SK-N-SH (cell line): ENCODE measurements around the gene SLC13A4. TPM values are rescaled to one million over a fixed set of nuclear protein-coding genes. Genes with fewer than 3 reads are reported as not detected.
"Not testable (repeated sequence)": the region's sequence is repeated elsewhere in the genome, so short reads cannot be mapped to it uniquely, and the experiment has no call there.

Experiments
- CTCF ChIA-PET: fragments of 300-600, 350-600 bp; formaldehyde crosslinking; extraction: SDS; loops from one replicate; lab custom pipeline; 2021; lab: Yijun Ruan, JAX
- POLR2A ChIA-PET: fragments of 350-600 bp; sonication (Branson Sonifier 250); formaldehyde crosslinking; extraction: SDS; loops from one replicate; lab custom pipeline; 2020; ENCODE audit warnings: antibody characterized with exemption, inconsistent platforms; lab: Yijun Ruan, JAX
- DNase-seq: peaks from one replicate; pipeline ENCODE4 v3.0.0; 2012
- H2AFZ ChIP-seq: fragments of 200-600 bp; sonication (generic); 2 replicates; pipeline ENCODE4 v1.8.1; 2016; ENCODE audit warnings: antibody characterized with exemption, mild to moderate bottlenecking, low read depth
- H3F3A ChIP-seq: fragments of 200-600 bp; sonication (generic); replicated peaks from 2 replicates; pipeline ENCODE3; 2016; ENCODE audit warnings: antibody characterized with exemption, mild to moderate bottlenecking; ENCODE audit not compliant: insufficient read depth
- H3K27ac ChIP-seq, 2 experiments: fragments of 200-500 bp in 1 of 2; fragments of 200-600 bp in 1 of 2; sonication (Bioruptor generic) in 1 of 2; sonication (generic), shearing (Covaris generic) in 1 of 2; 2 replicates each; pipeline versions ENCODE4 v1.5.1 to v1.6.1; 2014 to 2016; ENCODE audit warnings: low read depth in 2 of 2, inconsistent platforms in 1 of 2, low read length in 1 of 2, mild to moderate bottlenecking in 1 of 2, mixed read lengths in 1 of 2
- H3K27me3 ChIP-seq: fragments of 200-600 bp; sonication (generic), shearing (Covaris generic); 2 replicates; pipeline ENCODE4 v1.6.1; 2016; ENCODE audit warnings: mixed run types; ENCODE audit not compliant: insufficient read depth
- H3K36me3 ChIP-seq, 2 experiments: fragments of 200-500 bp in 1 of 2; fragments of 200-600 bp in 1 of 2; sonication (Bioruptor generic) in 1 of 2; sonication (generic) in 1 of 2; replicated peaks in 1 of 2; 2 replicates each; pipeline versions ENCODE3 to v1.5.1; 2014 to 2016; ENCODE audit warnings: low read length in 1 of 2, mild to moderate bottlenecking in 1 of 2; ENCODE audit not compliant: insufficient read depth in 2 of 2, control insufficient read depth in 1 of 2
- H3K4me1 ChIP-seq, 2 experiments: fragments of 200-500 bp in 1 of 2; fragments of 200-600 bp in 1 of 2; sonication (Bioruptor generic) in 1 of 2; sonication (generic), shearing (Covaris generic) in 1 of 2; 2 replicates each; pipeline versions ENCODE4 v1.5.1 to v1.6.1; 2014 to 2016; ENCODE audit warnings: low read depth in 1 of 2, low read length in 1 of 2, mixed run types in 1 of 2; ENCODE audit not compliant: insufficient read depth in 2 of 2, control insufficient read depth in 1 of 2
- H3K4me2 ChIP-seq: fragments of 200-600 bp; sonication (generic), shearing (Covaris generic); 2 replicates; pipeline ENCODE4 v1.6.1; 2017; ENCODE audit warnings: mixed run types
- H3K4me3 ChIP-seq, 2 experiments: fragments of 200-500 bp in 1 of 2; fragments of 200-600 bp in 1 of 2; sonication (Bioruptor generic) in 1 of 2; sonication (generic), shearing (Covaris generic) in 1 of 2; 2 replicates each; pipeline versions ENCODE4 v1.5.1 to v1.8.1; 2014 to 2016; ENCODE audit warnings: low read depth in 2 of 2, inconsistent platforms in 1 of 2, low read length in 1 of 2, mild to moderate bottlenecking in 1 of 2, mixed read lengths in 1 of 2, moderate library complexity in 1 of 2
- H3K79me2 ChIP-seq: fragments of 200-600 bp; sonication (generic); 2 replicates; pipeline ENCODE4 v1.8.1; 2017; ENCODE audit warnings: mild to moderate bottlenecking; ENCODE audit not compliant: insufficient read depth
- H3K9ac ChIP-seq: fragments of 200-600 bp; sonication (generic); 2 replicates; pipeline ENCODE4 v1.6.1; 2017; ENCODE audit warnings: mixed run types
- H3K9me2 ChIP-seq: fragments of 200-600 bp; sonication (generic); 2 replicates; pipeline ENCODE4 v1.6.1; 2017; ENCODE audit warnings: mixed run types
- H3K9me3 ChIP-seq: fragments of 200-600 bp; sonication (generic); 2 replicates; pipeline ENCODE4 v1.6.1; 2017; ENCODE audit warnings: mixed run types, mild to moderate bottlenecking, moderate library complexity
- H4K20me1 ChIP-seq: fragments of 200-600 bp; sonication (generic); 2 replicates; pipeline ENCODE4 v1.6.1; 2017; ENCODE audit warnings: mild to moderate bottlenecking, mixed run types; ENCODE audit not compliant: insufficient read depth
- EP300 ChIP-seq, 2 experiments: IDR thresholded peaks; 2 replicates each; pipeline versions ENCODE4 v1.4.0 to v1.6.1; 2012; ENCODE audit warnings: borderline replicate concordance in 1 of 2, low read depth in 1 of 2, low read length in 1 of 2
- JUND ChIP-seq: IDR thresholded peaks from 2 replicates; pipeline ENCODE4 v1.4.0; 2012
- MEF2A ChIP-seq: IDR thresholded peaks from 2 replicates; pipeline ENCODE4 v1.4.0; 2012; ENCODE audit warnings: low read depth, borderline replicate concordance
- NFIC ChIP-seq: IDR thresholded peaks from 2 replicates; pipeline ENCODE4 v1.4.0; 2012; ENCODE audit warnings: borderline replicate concordance
- NRF1 ChIP-seq: IDR thresholded peaks from 2 replicates; pipeline ENCODE4 v1.6.1; 2012; ENCODE audit warnings: low read depth, mild to moderate bottlenecking, low read length
- RAD21 ChIP-seq: IDR thresholded peaks from 2 replicates; pipeline ENCODE4 v1.6.1; 2012; ENCODE audit warnings: mild to moderate bottlenecking, low read length
- RXRA ChIP-seq: IDR thresholded peaks from 2 replicates; pipeline ENCODE4 v1.4.0; 2012; ENCODE audit warnings: low read depth, mild to moderate bottlenecking, borderline replicate concordance
- SMC3 ChIP-seq: IDR thresholded peaks from 2 replicates; pipeline ENCODE4 v1.6.1; 2012; ENCODE audit warnings: low read depth, low read length, improper control_type of control experiment
- YY1 ChIP-seq: IDR thresholded peaks from 2 replicates; pipeline ENCODE4 v1.4.0; 2012; ENCODE audit warnings: low read depth, mild to moderate bottlenecking
- WGBS: methylation state at CpG from one replicate; pipeline ENCODE4 v1.1.6; 2017; ENCODE audit warnings: low lambda C conversion rate; 5-methylcytosine and 5-hydroxymethylcytosine counted together
- polyA plus RNA-seq, 3 experiments: library from polyadenylated mRNA; depleted of rRNA; stranded (reverse); fragments of >200 nt; gene quantifications; 2 replicates each; pipeline ENCODE4 v1.2.3, GENCODE V29; 2012

SLC13A4 gene
- polyA plus RNA-seq, 1 of the 3 experiments (the other 2 are of a cell fraction) = 0.30 TPM

GRCh38 chr7:135644729-135645128 lies 83.3 kb downstream of the SLC13A4 start:
- peak overlapping the region in 1 of 2 experiments; percentile 24; a peak in 2 of 4 replicates for H3K27ac ChIP-seq
- H3F3A ChIP-seq = no peaks in the 10 kb centered on the region
- H3K9me3 ChIP-seq = no peaks in the 10 kb centered on the region
- WGBS = 58% methylated on average over 3 of the region's 3 CpGs
- TF ChIP-seq RAD21 = peak; percentile 6; the same call in 1 of the 2 replicates
- TF ChIP-seq NFIC = no peak
- H3K4me1 ChIP-seq = peaks cover 0 to 6% of the 10 kb centered on the region in 2 experiments; a peak in 2 of 4 replicates
- ChIA-PET POLR2A (interaction anchor here (0.8 to 1.2 kb wide), 3 partner anchors 13 to 18 kb away, joined by 3 read pairs; partner anchors contain the start of gene STMP1), CTCF (interaction anchor here (0.6 to 11.7 kb wide), 63 partner anchors 9 to 585 kb away, joined by 3 to 273 read pairs (median 4); partner anchors contain the start of genes NUP205 and STMP1)
- peaks cover 56 to 78% of the 10 kb centered on the region in 2 experiments for H3K36me3 ChIP-seq
- H3K27me3 ChIP-seq = no peaks in the 10 kb centered on the region
- no peak overlapping the region for H3K9ac ChIP-seq
- H3K9me2 ChIP-seq = no peaks in the 10 kb centered on the region
- H3K79me2 ChIP-seq = no peaks in the 10 kb centered on the region
- no peaks in the 10 kb centered on the region for H4K20me1 ChIP-seq
- H2AFZ ChIP-seq = no peak overlapping the region
- H3K4me2 ChIP-seq = no peak overlapping the region
- no peak overlapping the region for H3K4me3 ChIP-seq
- DNase-seq = no peak

GRCh38 chr7:135644154-135644553 lies 83.8 kb downstream of the SLC13A4 start:
- no peak for DNase-seq
- H3K4me3 ChIP-seq = no peak overlapping the region
- WGBS = 100% methylated on average over 3 of the region's 3 CpGs
- H3K36me3 ChIP-seq = peaks cover 56 to 76% of the 10 kb centered on the region in 2 experiments
- TF ChIP-seq MEF2A (no peak), RAD21 (no peak), NRF1 (no peak), SMC3 (no peak), YY1 (no peak), JUND (no peak), RXRA (no peak), EP300 (IDR thresholded peaks at IDR 0.05; ENCODE audit: borderline replicate concordance in 1 of 2, low read depth in 1 of 2, low read length in 1 of 2) (no peak)
- H3K9me3 ChIP-seq = no peaks in the 10 kb centered on the region
- POLR2A ChIA-PET = interaction anchor here (1.0 to 1.2 kb wide), 2 partner anchors 13 to 18 kb away, joined by 3 read pairs; partner anchors contain the start of gene STMP1
- H3K9ac ChIP-seq = no peak overlapping the region
- H3K79me2 ChIP-seq = no peaks in the 10 kb centered on the region
- H3K9me2 ChIP-seq = no peaks in the 10 kb centered on the region
- H2AFZ ChIP-seq = no peak overlapping the region
- no peaks in the 10 kb centered on the region for H4K20me1 ChIP-seq
- no peaks in the 10 kb centered on the region for H3K27me3 ChIP-seq
- H3K4me2 ChIP-seq = no peak overlapping the region
- no peaks in the 10 kb centered on the region for H3F3A ChIP-seq
- peaks cover 0 to 6% of the 10 kb centered on the region in 2 experiments; a peak in 2 of 4 replicates for H3K4me1 ChIP-seq
- H3K27ac ChIP-seq = peak overlapping the region in 1 of 2 experiments; percentile 13; a peak in 1 of 4 replicates
- CTCF ChIA-PET = interaction anchor here (0.7 to 11.7 kb wide), 23 partner anchors 9 to 369 kb away, joined by 3 to 273 read pairs (median 7); partner anchors contain the start of gene STMP1

GRCh38 chr7:135639690-135640089 lies 88.3 kb downstream of the SLC13A4 start:
- DNase-seq, H3K4me3 ChIP-seq, H3K9ac ChIP-seq, H3K9me2 ChIP-seq, H2AFZ ChIP-seq, H4K20me1 ChIP-seq, POLR2A ChIA-PET, H3K9me3 ChIP-seq, CTCF ChIA-PET, H3F3A ChIP-seq, H3K79me2 ChIP-seq, H3K27me3 ChIP-seq, H3K4me1 ChIP-seq, H3K4me2 ChIP-seq, H3K27ac ChIP-seq: not testable (repeated sequence)
- H3K36me3 ChIP-seq = peaks cover 57 to 77% of the 10 kb centered on the region in 2 experiments
